ENCODE measurements around the gene NOL4L.

- no peak for TF ChIP-seq CTCF (IDR thresholded peaks at IDR 0.05; ENCODE audit: insufficient read depth, low read length)
- no peak for TF ChIP-seq SPI1 (IDR thresholded peaks at IDR 0.05; ENCODE audit: borderline replicate concordance, low read depth)
Observed at GRCh38 chr20:32433311-32434021, 151.7 kb downstream of the NOL4L start.

All from HL-60 (cell line).